Coronary artery (tissue), 2 donors: ENCODE data around the gene KIFBP.

Source experiments
- DNase-seq: peaks from one replicate; pipeline ENCODE4 v3.0.0-alpha.2; 2017; ENCODE audit warnings: low spot score
- H3K27ac ChIP-seq, 2 donors: fragments of 200-600 bp; sonication (generic); one replicate each; pipeline ENCODE4 v1.5.1; 2016 to 2019
- H3K4me3 ChIP-seq: fragments of 200-600 bp; sonication (generic); 2 replicates; pipeline ENCODE4 v1.5.1; 2016; ENCODE audit warnings: mild to moderate bottlenecking, moderate library complexity
- CTCF ChIP-seq: fragments of 200-600 bp; sonication (generic); IDR thresholded peaks from one replicate; pipeline ENCODE4 v1.5.1; 2019; ENCODE audit warnings: antibody characterized with exemption

The KIFBP gene

GRCh38 chr10:69057261-69057950 lies 68.8 kb downstream of the KIFBP start:
- H3K27ac ChIP-seq = peak overlapping the region in 1 of 2 donors; percentile 46
- no peak overlapping the region for H3K4me3 ChIP-seq
- DNase-seq = no peak
- TF ChIP-seq CTCF = no peak

- TF ChIP-seq CTCF = no peak
- Histone ChIP-seq H3K4me3 (no peak overlapping the region), H3K27ac (peak overlapping the region in 1 of 2 donors; percentile 46)
- DNase-seq = no peak
Observed at GRCh38 chr10:69057951-69058297, 69.3 kb downstream of the KIFBP start.

- no peak for TF ChIP-seq CTCF
- no peak for DNase-seq
- Histone ChIP-seq H3K27ac (no peak overlapping the region), H3K4me3 (no peak overlapping the region)
Observed at GRCh38 chr10:69060127-69060798, 71.7 kb downstream of the KIFBP start.

- TF ChIP-seq CTCF = no peak
- Histone ChIP-seq H3K4me3 (peak overlapping the region; percentile 59), H3K27ac (peak overlapping the region; percentile 89 to 94)
- peak; percentile 85 for DNase-seq
Observed at GRCh38 chr10:69061305-69062161, 72.9 kb downstream of the KIFBP start.

- Histone ChIP-seq H3K4me3 (no peak overlapping the region), H3K27ac (peak overlapping the region; percentile 89 to 94)
- no peak for DNase-seq
- no peak for TF ChIP-seq CTCF
Observed at GRCh38 chr10:69062901-69063300, 74.3 kb downstream of the KIFBP start.

- peak overlapping the region; percentile 54 to 75 for H3K27ac ChIP-seq
- DNase-seq = no peak
- H3K4me3 ChIP-seq = no peak overlapping the region
- TF ChIP-seq CTCF = no peak
Observed at GRCh38 chr10:69064762-69065328, 76.2 kb downstream of the KIFBP start.
